NCI-H1048 (cell line): ENCODE measurements around the gene AKAP6.
"Not testable (repeated sequence)": the region's sequence is repeated elsewhere in the genome, so short reads cannot be mapped to it uniquely, and the experiment has no call there.

Experiments
- DNase-seq: peaks from one replicate; lab custom pipeline; 2025; lab: John Stamatoyannopoulos, UW

The AKAP6 gene

GRCh38 chr14:32583427-32583826 is 254.3 kb downstream of the AKAP6 start:
- not testable (repeated sequence) for DNase-seq

DNA sequence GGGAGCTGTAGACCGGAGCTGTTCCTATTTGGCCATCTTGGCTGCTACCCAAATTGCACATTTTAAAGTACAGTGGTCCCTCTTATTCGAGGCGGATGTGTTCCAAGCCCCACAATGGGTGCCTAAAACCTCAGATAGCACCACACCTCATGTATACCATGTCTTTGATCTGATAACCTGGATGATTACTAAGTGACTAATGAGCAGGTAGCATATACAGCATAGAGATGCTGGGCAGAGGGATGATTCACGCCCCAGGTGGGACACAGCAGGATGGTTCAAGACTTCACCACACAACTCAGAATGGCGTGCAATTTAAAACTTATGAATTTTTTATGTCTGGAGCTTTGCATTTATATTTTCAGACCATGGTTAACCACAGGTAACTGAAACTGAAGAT is 255.0 kb downstream of the AKAP6 start:
- DNase-seq = no peak

DNA sequence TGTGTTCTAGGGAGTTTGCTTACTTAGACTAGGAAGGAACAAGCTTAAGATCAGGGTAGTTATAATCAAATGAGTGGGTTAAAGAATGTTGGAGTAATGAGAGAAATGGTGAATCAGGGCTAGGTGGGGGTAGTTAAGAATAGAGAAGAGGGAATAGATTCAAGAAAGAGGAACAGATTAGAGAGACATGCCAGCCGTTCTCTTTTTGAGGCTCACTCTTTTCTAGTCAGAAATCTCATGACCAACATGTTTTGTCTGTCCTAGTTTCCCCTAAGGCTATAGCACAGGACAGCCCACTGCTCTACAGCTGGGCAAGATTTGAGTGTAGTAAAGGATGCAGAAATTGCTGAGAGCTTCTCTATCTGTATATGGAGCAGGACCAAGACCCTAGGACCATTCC is 258.4 kb downstream of the AKAP6 start:
- no peak for DNase-seq

- no peak for DNase-seq
Observed at GRCh38 chr14:32588448-32589320, 259.6 kb downstream of the AKAP6 start.

DNA sequence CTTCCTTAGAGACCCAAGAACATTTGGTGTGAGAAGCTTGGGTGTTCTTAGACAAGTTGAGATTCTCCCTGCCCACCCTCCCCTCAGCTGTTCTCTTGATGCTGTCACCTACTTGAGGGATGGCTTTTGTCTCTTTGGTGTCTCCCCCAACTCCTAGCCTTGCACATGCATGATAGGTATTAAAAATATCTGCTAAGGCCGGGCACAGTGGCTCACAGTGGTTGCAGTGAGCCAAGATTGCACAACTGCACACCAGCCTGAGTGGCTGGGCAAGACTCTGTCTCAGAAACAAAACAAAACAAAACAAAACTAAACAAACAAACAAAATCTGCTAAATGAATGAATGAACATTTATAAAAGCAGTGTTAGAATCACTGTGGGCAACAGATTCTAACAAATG is 261.1 kb downstream of the AKAP6 start:
- no peak for DNase-seq

DNA sequence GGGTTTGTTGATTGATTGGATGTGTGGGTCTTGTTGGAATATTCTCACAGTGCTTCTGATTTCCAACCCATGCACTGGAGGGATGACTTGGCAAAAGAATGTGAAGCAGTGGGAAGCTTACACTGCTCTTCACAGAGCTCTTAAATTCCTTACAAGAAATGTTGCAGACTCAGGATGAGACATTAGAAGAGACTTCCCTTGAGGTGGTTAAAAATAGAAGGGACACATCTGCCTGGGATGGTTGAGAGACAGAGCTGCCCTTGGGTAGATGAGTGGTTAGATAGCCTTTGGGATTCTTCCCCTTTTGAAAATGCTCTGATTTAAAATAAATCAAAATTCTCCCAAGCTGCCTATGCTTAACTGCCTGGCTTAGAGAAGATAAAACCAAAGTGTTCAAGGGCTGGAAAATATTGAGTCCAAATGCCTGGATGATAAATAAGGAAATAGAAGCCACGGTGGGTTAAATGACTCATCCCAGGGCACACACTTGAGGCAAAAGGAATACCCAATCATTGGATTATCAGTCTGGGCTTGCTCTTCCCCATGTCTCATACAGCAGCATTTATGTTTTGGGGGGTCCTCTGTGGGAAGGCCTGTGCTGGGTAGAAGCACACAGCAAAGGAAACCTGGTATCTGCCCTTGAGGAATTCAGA is 264.3 kb downstream of the AKAP6 start:
- no peak for DNase-seq

DNA sequence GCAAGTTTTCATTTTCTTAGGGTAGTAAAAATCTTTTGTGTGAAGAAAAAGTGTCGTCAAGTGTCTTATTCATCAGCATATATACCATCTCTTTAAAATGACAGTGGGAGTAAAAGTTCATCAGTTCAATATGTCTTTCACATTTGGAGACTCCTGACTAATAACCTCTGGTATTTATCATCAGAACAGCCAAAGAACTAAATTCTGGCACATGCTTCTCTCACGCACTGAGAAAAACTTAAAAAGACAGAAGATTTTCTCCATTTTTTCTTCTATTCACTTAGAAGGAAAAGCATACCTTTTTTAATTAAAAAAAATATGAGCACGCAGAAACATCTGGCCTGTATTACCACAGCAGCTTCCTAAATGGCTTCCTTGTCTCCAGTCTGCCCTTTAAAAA is 265.7 kb downstream of the AKAP6 start:
- no peak for DNase-seq

DNA sequence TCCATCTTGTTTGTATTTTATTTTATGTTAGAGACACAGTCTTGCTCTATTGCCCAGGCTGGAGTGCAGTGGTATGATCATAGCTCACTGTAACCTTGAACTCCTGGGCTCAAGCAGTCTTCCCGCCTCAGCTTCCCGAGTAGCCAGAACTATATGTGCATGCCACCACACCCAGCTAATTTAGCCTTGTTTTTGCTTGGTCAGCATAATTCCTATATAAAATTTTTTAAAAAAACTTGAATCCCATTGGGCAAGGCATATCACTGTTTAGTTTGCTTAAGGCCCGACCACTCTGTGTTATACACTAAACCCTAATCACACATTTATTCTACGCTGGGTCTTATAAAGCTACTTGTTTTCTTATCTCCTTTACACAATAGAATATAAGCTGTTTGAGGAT is 266.4 kb downstream of the AKAP6 start:
- DNase-seq = no peak

- DNase-seq = no peak
Observed at GRCh38 chr14:32596390-32596789, 267.3 kb downstream of the AKAP6 start.

DNA sequence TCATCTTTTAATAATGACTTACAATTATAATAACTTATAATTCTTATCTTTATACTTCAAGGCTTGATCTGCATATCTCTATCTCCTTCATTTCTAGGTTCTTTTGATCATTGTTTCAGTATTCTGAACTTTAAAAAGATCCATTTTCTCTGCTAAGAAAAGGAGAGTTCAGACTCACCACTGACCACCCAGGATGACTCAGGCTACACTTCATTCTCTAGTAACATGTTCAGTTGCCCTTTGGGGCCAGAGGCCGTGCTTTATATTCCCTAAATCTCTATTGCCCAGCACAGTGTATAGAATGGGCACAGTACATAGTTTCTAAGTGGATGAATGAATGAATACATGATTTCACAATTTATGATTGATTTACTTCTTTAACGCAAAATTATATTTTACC is 268.7 kb downstream of the AKAP6 start:
- DNase-seq = no peak

DNA sequence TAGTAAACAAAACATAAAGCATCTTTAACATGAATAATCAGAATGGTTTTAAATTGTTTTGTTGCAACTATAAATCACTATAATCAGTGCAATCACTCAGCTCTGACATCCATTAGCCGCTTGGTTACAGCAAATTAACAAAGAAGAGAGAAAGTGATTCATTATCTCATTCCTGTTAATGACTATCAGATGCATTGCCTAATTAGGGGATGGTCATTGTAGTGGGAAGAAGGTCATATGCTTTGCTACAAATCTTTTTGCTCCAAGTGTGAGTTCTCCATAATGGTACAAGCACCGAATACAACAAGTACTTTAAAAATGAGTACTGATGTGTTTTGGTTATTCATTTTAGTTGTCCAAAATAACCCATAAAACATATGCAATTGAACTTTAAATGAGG is 272.0 kb downstream of the AKAP6 start:
- no peak for DNase-seq

DNA sequence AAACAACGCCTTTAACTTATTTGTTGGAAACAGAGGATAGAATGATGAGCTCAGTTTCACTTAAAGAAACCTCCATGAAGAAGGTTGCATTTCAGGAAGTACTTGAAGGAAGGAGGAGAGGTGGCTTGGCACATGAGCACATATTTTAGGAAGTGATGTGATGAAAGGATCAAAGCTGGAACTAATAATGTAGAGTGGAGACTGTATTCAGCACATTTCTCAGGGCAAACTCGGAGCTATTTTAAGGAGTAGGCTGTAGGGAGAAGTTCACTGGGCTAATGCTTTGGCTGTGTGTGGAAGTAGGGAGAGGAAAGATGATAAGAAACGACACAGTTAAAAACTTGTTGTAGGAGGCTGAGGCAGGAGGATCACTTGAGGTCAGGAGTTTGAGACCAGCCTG is 272.8 kb downstream of the AKAP6 start:
- no peak for DNase-seq

GRCh38 chr14:32602699-32603098 is 273.6 kb downstream of the AKAP6 start:
- DNase-seq = no peak

GRCh38 chr14:32603992-32604565 is 275.0 kb downstream of the AKAP6 start:
- no peak for DNase-seq

DNA sequence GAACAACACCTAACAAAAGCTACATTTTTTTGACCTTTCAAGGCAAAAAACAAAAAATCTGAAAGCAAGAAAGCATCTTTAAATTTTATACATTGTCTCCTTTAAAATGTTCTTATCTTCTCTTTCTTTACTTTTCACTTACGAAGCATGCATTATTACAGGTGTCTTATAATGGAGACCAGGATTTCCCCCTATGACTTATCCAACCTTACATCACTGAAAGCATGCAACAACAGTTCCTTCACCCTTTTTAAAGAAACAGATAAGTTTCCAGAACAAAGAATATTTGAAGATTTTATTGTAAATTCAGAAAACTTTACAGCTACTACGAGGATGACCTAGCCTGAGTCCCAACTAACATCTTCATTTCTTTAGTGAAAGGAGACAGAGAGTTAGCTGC is 277.2 kb downstream of the AKAP6 start:
- no peak for DNase-seq

DNA sequence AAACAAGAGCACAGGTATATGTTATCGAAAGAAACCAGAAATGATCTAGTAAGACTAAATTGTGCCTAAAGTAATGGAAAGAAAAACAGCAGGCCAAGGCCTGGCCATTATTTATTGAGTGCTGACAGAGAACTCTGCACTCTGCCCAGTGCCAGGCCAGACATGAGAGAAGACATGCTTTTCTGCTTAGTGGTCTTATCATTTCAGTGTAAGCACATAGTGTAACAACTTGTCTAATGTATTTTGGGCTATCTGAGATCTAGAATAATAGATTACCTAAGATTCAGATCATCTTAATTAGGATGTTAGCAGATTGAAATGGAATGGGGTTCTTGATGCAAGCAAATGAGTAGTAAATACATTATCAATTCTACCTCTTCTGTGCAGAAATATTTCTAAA is 278.3 kb downstream of the AKAP6 start:
- no peak for DNase-seq

GRCh38 chr14:32608857-32609256 is 279.8 kb downstream of the AKAP6 start:
- DNase-seq = no peak

- no peak for DNase-seq
Observed at GRCh38 chr14:32609388-32609787, 280.3 kb downstream of the AKAP6 start.

- no peak for DNase-seq
Observed at GRCh38 chr14:32611752-32612151, 282.7 kb downstream of the AKAP6 start.

DNA sequence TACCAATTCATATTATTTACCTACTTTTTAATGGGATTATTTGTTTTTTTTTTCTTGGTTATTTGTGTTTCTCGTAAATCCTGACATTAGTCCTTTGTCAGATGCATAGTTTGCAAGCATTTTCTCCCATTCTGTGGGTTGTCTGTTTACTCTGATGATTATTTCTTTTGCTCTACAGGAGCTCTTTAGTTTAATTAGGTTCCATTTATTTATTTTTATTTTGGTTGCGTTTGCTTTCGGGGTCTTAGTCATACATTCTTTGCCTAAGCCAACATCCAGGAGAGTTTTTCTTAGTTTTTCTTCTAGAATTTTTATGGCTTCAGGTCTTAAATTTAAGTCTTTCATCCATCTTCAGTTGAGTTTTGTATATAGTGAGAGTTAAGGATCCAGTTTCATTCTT is 289.9 kb downstream of the AKAP6 start:
- DNase-seq = no peak

- DNase-seq = no peak
Observed at GRCh38 chr14:32620303-32620702, 291.2 kb downstream of the AKAP6 start.

GRCh38 chr14:32620724-32621123 is 291.6 kb downstream of the AKAP6 start:
- no peak for DNase-seq

DNA sequence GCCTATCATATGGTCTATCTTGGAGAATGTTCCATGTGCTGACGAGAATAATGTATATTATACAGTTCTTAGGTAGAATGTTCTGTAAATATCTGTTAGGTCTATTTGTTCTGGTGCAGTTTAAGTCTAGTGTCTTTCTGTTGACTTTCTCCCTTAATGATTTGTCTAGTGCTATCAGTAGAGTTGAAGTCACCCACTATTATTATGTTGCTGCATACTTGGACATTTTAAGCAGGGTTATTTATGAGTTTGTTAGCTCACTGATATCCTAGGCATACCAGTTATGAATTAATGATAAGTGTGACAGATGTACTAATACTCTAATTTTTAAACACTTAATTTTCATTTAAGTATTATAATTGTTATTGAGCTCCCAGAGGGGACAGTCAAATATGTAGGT is 292.5 kb downstream of the AKAP6 start:
- DNase-seq = no peak
